HCT116 (cell line): ENCODE measurements around the gene ASIP. TPM values are rescaled to one million over a fixed set of nuclear protein-coding genes. Genes with fewer than 3 reads are reported as not detected.

Experiments
- ATAC-seq: fragments of 200-7000 bp; cut with Tn5 transposase; 2 replicates; pipeline ENCODE4 v1.9.1; 2020; ENCODE audit warnings: mild to moderate bottlenecking, moderate library complexity
- BruUV-seq: library from RNA; stranded (reverse); fragments of 400-500 nt; replicated peaks from 2 replicates; lab custom pipeline; 2021; lab: Mats Ljungman, UMichigan
- CTCF ChIA-PET: fragments of 300-600 bp; sonication (Branson Sonifier 250); formaldehyde crosslinking; loops from one replicate; lab custom pipeline; 2021; ENCODE audit warnings: antibody characterized with exemption; lab: Charles Lee
- POLR2A ChIA-PET: fragments of 300-600, 350-600 bp; sonication (Branson Sonifier 250); formaldehyde crosslinking; loops from one replicate; lab custom pipeline; 2021; ENCODE audit warnings: antibody characterized with exemption; lab: Charles Lee
- RAD21 ChIA-PET, 2 experiments: fragments of 300-600 bp; sonication (Branson Sonifier 250); formaldehyde crosslinking; loops; one replicate each; lab custom pipeline; 2023; ENCODE audit warnings: low total read pairs in 2 of 2; ENCODE audit not compliant: uncharacterized antibody in 2 of 2, unreplicated experiment in 2 of 2, low non-redundant PET in 1 of 2; lab: Charles Lee
- DNase-seq: peaks from one replicate; pipeline ENCODE4 v3.0.0-alpha.2; 2010; ENCODE audit warnings: low read depth, low spot score
- H2AFZ ChIP-seq: fragments of 200-600 bp; shearing (Covaris generic), sonication (generic); 2 replicates; pipeline ENCODE4 v1.6.1; 2017; ENCODE audit warnings: low read depth, mixed run types, mixed read lengths, antibody characterized with exemption, low read length; ENCODE audit not compliant: poor library complexity, severe bottlenecking
- H3K27ac ChIP-seq: 2 replicates; pipeline ENCODE4 v1.5.1; 2012; ENCODE audit warnings: low read depth, low read length
- H3K27me3 ChIP-seq: fragments of 200-600 bp; sonication (generic); 2 replicates; pipeline ENCODE4 v1.6.1; 2016; ENCODE audit warnings: mixed run types, low read length, mixed read lengths; ENCODE audit not compliant: insufficient read depth
- H3K36me3 ChIP-seq, 2 experiments: fragments of 200-500 bp in 1 of 2; fragments of 200-600 bp in 1 of 2; sonication (Bioruptor generic) in 1 of 2; sonication (generic) in 1 of 2; 2 replicates each; pipeline versions ENCODE4 v1.5.1 to v1.6.1; 2014 to 2016; ENCODE audit warnings: low read length in 2 of 2, inconsistent platforms in 1 of 2, mixed read lengths in 1 of 2, mixed run types in 1 of 2; ENCODE audit not compliant: insufficient read depth in 2 of 2, control insufficient read depth in 1 of 2
- H3K4me1 ChIP-seq, 2 experiments: fragments of 200-600 bp in 1 of 2; sonication (generic) in 1 of 2; 2 replicates each; pipeline versions ENCODE4 v1.5.1 to v1.6.1; 2012 to 2017; ENCODE audit warnings: low read length in 2 of 2, inconsistent platforms in 1 of 2, mild to moderate bottlenecking in 1 of 2, mixed read lengths in 1 of 2, mixed run types in 1 of 2, moderate library complexity in 1 of 2; ENCODE audit not compliant: insufficient read depth in 2 of 2, control insufficient read depth in 1 of 2
- H3K4me2 ChIP-seq: fragments of 200-600 bp; sonication (generic); 2 replicates; pipeline ENCODE4 v1.6.1; 2017; ENCODE audit warnings: mixed run types, low read length, mixed read lengths
- H3K4me3 ChIP-seq, 2 experiments: fragments of 200-600 bp in 1 of 2; sonication (generic) in 1 of 2; replicated peaks in 1 of 2; 2 replicates each; pipeline ENCODE4 v1.5.1; 2011 to 2016; ENCODE audit warnings: low read length in 2 of 2, control low read depth in 1 of 2, low read depth in 1 of 2, mild to moderate bottlenecking in 1 of 2, mixed read lengths in 1 of 2, mixed run types in 1 of 2
- H3K79me2 ChIP-seq: fragments of 200-600 bp; sonication (generic); 2 replicates; pipeline ENCODE4 v1.6.1; 2017; ENCODE audit warnings: mild to moderate bottlenecking, mixed run types, low read length, moderate library complexity, mixed read lengths; ENCODE audit not compliant: insufficient read depth
- H3K9ac ChIP-seq: fragments of 200-600 bp; sonication (generic); 2 replicates; pipeline ENCODE4 v1.6.1; 2016; ENCODE audit warnings: low read length, mixed read lengths
- H3K9me2 ChIP-seq: fragments of 200-600 bp; sonication (generic), shearing (Covaris generic); 2 replicates; pipeline ENCODE4 v1.6.1; 2017; ENCODE audit warnings: mixed run types, mild to moderate bottlenecking, moderate library complexity; ENCODE audit not compliant: insufficient read depth
- H3K9me3 ChIP-seq, 2 experiments: fragments of 200-500 bp in 1 of 2; fragments of 200-600 bp in 1 of 2; sonication (Bioruptor generic) in 1 of 2; sonication (generic) in 1 of 2; 2 replicates each; pipeline ENCODE4 v1.6.1; 2014 to 2017; ENCODE audit warnings: low read length in 2 of 2, mixed read lengths in 2 of 2, inconsistent platforms in 1 of 2, low read depth in 1 of 2, mild to moderate bottlenecking in 1 of 2, mixed run types in 1 of 2, moderate library complexity in 1 of 2; ENCODE audit not compliant: control insufficient read depth in 1 of 2, insufficient read depth in 1 of 2
- H4K20me1 ChIP-seq: fragments of 200-600 bp; sonication (generic), shearing (Covaris generic); 2 replicates; pipeline ENCODE4 v1.6.1; 2017; ENCODE audit warnings: mixed run types, mild to moderate bottlenecking, moderate library complexity; ENCODE audit not compliant: insufficient read depth
- CEBPB ChIP-seq: IDR thresholded peaks from 2 replicates; pipeline ENCODE4 v1.6.1; 2012; ENCODE audit warnings: low read depth
- EZH2phosphoT487 ChIP-seq: fragments of 200-600 bp; IDR thresholded peaks from 2 replicates; pipeline ENCODE4 v1.6.1; 2018; ENCODE audit warnings: antibody characterized with exemption, borderline replicate concordance
- FOSL1 ChIP-seq: IDR thresholded peaks from 2 replicates; pipeline ENCODE4 v1.6.1; 2012; ENCODE audit warnings: low read depth
- RAD21 ChIP-seq: IDR thresholded peaks from 2 replicates; pipeline ENCODE4 v1.6.1; 2012; ENCODE audit warnings: low read depth, mild to moderate bottlenecking
- SRF ChIP-seq: IDR thresholded peaks from 2 replicates; pipeline ENCODE4 v1.6.1; 2012; ENCODE audit warnings: low read depth
- YY1 ChIP-seq: IDR thresholded peaks from 2 replicates; pipeline ENCODE4 v1.6.1; 2011; ENCODE audit warnings: low read length, low read depth, moderate library complexity, mild to moderate bottlenecking; ENCODE audit not compliant: insufficient replicate concordance; ENCODE audit errors: extremely low read depth
- ZFX ChIP-seq: fragments of 450-650 bp; IDR thresholded peaks from 2 replicates; pipeline ENCODE4 v1.6.1; 2017
- intact Hi-C: fragments of 100-400 bp; cut with micrococcal nuclease; formaldehyde crosslinking; loops from 2 replicates; pipeline ENCODE4 v1.10.0; 2022
- total RNA-seq: library from RNA; stranded (reverse); gene quantifications from one replicate; pipeline ENCODE4 v1.2.1, GENCODE V29; 2021; ENCODE audit not compliant: unreplicated experiment
- TF ChIP-seq, protein P1 (sequence below): IDR thresholded peaks from 2 replicates; pipeline ENCODE4 v1.6.1; 2012
- TF ChIP-seq, protein P2 (sequence below): IDR thresholded peaks from 2 replicates; pipeline ENCODE4 v1.6.1; 2012; ENCODE audit warnings: low read depth
- TF ChIP-seq, protein P3 (sequence below): IDR thresholded peaks from 2 replicates; pipeline ENCODE4 v1.6.1; 2011; ENCODE audit warnings: mild to moderate bottlenecking, low read length, moderate library complexity; ENCODE audit not compliant: insufficient replicate concordance; ENCODE audit errors: extremely low read depth

Gene ASIP
- total RNA-seq, 1 experiment from 2014 or later, result not detected

DNA sequence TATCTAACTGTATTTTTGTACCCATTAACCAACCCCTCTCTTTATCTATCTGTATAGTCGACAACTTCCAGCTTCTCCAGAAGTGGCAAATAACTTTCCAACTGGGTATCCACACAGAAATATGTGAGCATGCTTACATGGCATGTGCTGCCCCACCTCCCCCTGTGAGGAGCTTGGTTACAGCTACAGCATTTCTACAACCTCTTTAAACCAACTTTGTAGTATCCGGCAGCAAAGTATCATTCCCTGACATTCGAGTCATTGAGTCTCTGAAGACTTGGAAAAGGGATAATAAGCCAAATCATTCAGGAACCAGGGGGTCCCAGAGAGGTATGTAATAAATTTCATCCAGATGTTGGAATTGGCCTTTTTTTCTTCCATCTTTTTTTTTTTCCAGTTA lies 48.2 kb upstream of the ASIP start:
- Histone ChIP-seq H3K4me3 (no peak overlapping the region), H2AFZ (no peak overlapping the region), H3K4me1 (no peaks in the 10 kb centered on the region), H3K9me2 (no peaks in the 10 kb centered on the region), H3K79me2 (no peaks in the 10 kb centered on the region), H3K4me2 (no peak overlapping the region), H3K36me3 (no peaks in the 10 kb centered on the region)
- ATAC-seq, result no peak
- intact Hi-C loops, result loop anchor here (5.0 kb wide), 1 partner anchor 64 kb away; no protein-coding TSS in a partner anchor
- TF ChIP-seq, protein P1, sequence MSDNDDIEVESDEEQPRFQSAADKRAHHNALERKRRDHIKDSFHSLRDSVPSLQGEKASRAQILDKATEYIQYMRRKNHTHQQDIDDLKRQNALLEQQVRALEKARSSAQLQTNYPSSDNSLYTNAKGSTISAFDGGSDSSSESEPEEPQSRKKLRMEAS, result no peak
- TF ChIP-seq FOSL1, result no peak
- TF ChIP-seq, protein P2, sequence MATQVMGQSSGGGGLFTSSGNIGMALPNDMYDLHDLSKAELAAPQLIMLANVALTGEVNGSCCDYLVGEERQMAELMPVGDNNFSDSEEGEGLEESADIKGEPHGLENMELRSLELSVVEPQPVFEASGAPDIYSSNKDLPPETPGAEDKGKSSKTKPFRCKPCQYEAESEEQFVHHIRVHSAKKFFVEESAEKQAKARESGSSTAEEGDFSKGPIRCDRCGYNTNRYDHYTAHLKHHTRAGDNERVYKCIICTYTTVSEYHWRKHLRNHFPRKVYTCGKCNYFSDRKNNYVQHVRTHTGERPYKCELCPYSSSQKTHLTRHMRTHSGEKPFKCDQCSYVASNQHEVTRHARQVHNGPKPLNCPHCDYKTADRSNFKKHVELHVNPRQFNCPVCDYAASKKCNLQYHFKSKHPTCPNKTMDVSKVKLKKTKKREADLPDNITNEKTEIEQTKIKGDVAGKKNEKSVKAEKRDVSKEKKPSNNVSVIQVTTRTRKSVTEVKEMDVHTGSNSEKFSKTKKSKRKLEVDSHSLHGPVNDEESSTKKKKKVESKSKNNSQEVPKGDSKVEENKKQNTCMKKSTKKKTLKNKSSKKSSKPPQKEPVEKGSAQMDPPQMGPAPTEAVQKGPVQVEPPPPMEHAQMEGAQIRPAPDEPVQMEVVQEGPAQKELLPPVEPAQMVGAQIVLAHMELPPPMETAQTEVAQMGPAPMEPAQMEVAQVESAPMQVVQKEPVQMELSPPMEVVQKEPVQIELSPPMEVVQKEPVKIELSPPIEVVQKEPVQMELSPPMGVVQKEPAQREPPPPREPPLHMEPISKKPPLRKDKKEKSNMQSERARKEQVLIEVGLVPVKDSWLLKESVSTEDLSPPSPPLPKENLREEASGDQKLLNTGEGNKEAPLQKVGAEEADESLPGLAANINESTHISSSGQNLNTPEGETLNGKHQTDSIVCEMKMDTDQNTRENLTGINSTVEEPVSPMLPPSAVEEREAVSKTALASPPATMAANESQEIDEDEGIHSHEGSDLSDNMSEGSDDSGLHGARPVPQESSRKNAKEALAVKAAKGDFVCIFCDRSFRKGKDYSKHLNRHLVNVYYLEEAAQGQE, result no peak
- no peak for TF ChIP-seq CEBPB
- TF ChIP-seq, protein P3, sequence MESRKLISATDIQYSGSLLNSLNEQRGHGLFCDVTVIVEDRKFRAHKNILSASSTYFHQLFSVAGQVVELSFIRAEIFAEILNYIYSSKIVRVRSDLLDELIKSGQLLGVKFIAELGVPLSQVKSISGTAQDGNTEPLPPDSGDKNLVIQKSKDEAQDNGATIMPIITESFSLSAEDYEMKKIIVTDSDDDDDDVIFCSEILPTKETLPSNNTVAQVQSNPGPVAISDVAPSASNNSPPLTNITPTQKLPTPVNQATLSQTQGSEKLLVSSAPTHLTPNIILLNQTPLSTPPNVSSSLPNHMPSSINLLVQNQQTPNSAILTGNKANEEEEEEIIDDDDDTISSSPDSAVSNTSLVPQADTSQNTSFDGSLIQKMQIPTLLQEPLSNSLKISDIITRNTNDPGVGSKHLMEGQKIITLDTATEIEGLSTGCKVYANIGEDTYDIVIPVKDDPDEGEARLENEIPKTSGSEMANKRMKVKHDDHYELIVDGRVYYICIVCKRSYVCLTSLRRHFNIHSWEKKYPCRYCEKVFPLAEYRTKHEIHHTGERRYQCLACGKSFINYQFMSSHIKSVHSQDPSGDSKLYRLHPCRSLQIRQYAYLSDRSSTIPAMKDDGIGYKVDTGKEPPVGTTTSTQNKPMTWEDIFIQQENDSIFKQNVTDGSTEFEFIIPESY, result no peak
- no peak for TF ChIP-seq RAD21
- TF ChIP-seq YY1, result no peak
- no peak for TF ChIP-seq SRF
- TF ChIP-seq ZFX, result no peak
- TF ChIP-seq EZH2phosphoT487, result no peak
- TF ChIP-seq, all 23 proteins: peak for 0
- CTCF ChIA-PET, result no interaction called here
- H3K9ac ChIP-seq, result no peak overlapping the region
- no peak for DNase-seq
- H3K27me3 ChIP-seq, result no peaks in the 10 kb centered on the region
- H3K9me3 ChIP-seq, result no peaks in the 10 kb centered on the region
- H4K20me1 ChIP-seq, result no peaks in the 10 kb centered on the region
- POLR2A ChIA-PET, result no interaction called here
- RAD21 ChIA-PET, result no interaction called here
- H3K27ac ChIP-seq, result no peak overlapping the region
- BruUV-seq, result no TSS peak
